Keratinocyte (primary cell): ENCODE measurements around the gene GPR39. TPM values are rescaled to one million over a fixed set of nuclear protein-coding genes. Genes with fewer than 3 reads are reported as not detected.

Experiments
- DNase-seq: peaks from one replicate; pipeline ENCODE4 v3.0.0-alpha.2; 2011; ENCODE audit warnings: low read depth, missing footprints, low spot score
- FAIRE-seq: peaks from 2 replicates; lab custom pipeline; 2011; peaks lifted over from hg19 to GRCh38; lab: Jason Lieb, UNC
- H2AFZ ChIP-seq: 2 replicates; pipeline ENCODE4 v1.6.0; 2012; ENCODE audit warnings: low read length, control low read depth, inconsistent platforms; ENCODE audit not compliant: control insufficient read depth
- H3K27ac ChIP-seq: 2 replicates; pipeline ENCODE4 v1.5.1; 2011; ENCODE audit warnings: low read length; ENCODE audit not compliant: control insufficient read depth, insufficient read depth
- H3K27me3 ChIP-seq: 3 replicates; pipeline ENCODE4 v1.6.0; 2011; ENCODE audit warnings: low read length; ENCODE audit not compliant: control insufficient read depth, insufficient read depth; ENCODE audit errors: extremely low read depth
- H3K36me3 ChIP-seq, 2 experiments: 2 replicates in 1 of 2; 3 replicates in 1 of 2; pipeline ENCODE4 v1.5.1; 2011; ENCODE audit warnings: low read length in 2 of 2, mild to moderate bottlenecking in 1 of 2; ENCODE audit not compliant: control insufficient read depth in 2 of 2, insufficient read depth in 2 of 2; ENCODE audit errors: extremely low read depth in 1 of 2
- H3K4me1 ChIP-seq: 3 replicates; pipeline ENCODE4 v1.5.1; 2011; ENCODE audit warnings: low read length; ENCODE audit not compliant: control insufficient read depth, insufficient read depth; ENCODE audit errors: extremely low read depth
- H3K4me2 ChIP-seq: 3 replicates; pipeline ENCODE4 v1.6.0; 2011; ENCODE audit warnings: low read depth, low read length; ENCODE audit not compliant: control insufficient read depth, insufficient read depth; ENCODE audit errors: extremely low read depth
- H3K4me3 ChIP-seq, 3 experiments: fragments of 200-600 bp in 1 of 3; sonication (generic) in 1 of 3; 2 replicates in 2 of 3; 3 replicates in 1 of 3; pipeline ENCODE4 v1.5.1; 2011 to 2016; ENCODE audit warnings: low read length in 3 of 3, mild to moderate bottlenecking in 3 of 3, control low read depth in 2 of 3, inconsistent platforms in 1 of 3, low read depth in 1 of 3, mixed read lengths in 1 of 3, mixed run types in 1 of 3, moderate library complexity in 1 of 3; ENCODE audit not compliant: control insufficient read depth in 2 of 3, insufficient read depth in 2 of 3; ENCODE audit errors: extremely low read depth in 1 of 3
- H3K79me2 ChIP-seq: 2 replicates; pipeline ENCODE4 v1.6.0; 2012; ENCODE audit warnings: low read length; ENCODE audit not compliant: control insufficient read depth, insufficient read depth
- H3K9ac ChIP-seq: 3 replicates; pipeline ENCODE4 v1.6.0; 2011; ENCODE audit warnings: low read length; ENCODE audit not compliant: control insufficient read depth, insufficient read depth; ENCODE audit errors: extremely low read depth
- H3K9me1 ChIP-seq: 3 replicates; pipeline ENCODE4 v1.6.0; 2011; ENCODE audit warnings: low read length; ENCODE audit not compliant: control insufficient read depth, insufficient read depth; ENCODE audit errors: extremely low read depth
- H3K9me3 ChIP-seq: 2 replicates; pipeline ENCODE4 v1.5.1; 2012; ENCODE audit warnings: low read depth, low read length; ENCODE audit not compliant: control insufficient read depth
- H4K20me1 ChIP-seq: 3 replicates; pipeline ENCODE4 v1.6.0; 2011; ENCODE audit warnings: low read length; ENCODE audit not compliant: control insufficient read depth, insufficient read depth; ENCODE audit errors: extremely low read depth
- CTCF ChIP-seq, 3 experiments: IDR thresholded peaks in 1 of 3; conservative IDR thresholded peaks in 1 of 3; optimal IDR thresholded peaks in 1 of 3; 2 replicates in 2 of 3; 3 replicates in 1 of 3; pipeline versions ENCODE3 to v1.5.1; 2011; ENCODE audit warnings: low read length in 3 of 3, mild to moderate bottlenecking in 3 of 3, moderate library complexity in 2 of 3, control low read depth in 1 of 3, inconsistent platforms in 1 of 3; ENCODE audit not compliant: insufficient read depth in 2 of 3; ENCODE audit errors: extremely low read depth in 1 of 3
- EZH2 ChIP-seq: IDR thresholded peaks from one replicate; pipeline ENCODE4 v1.6.1; 2012; ENCODE audit warnings: inconsistent platforms, mild to moderate bottlenecking, low read length, moderate library complexity
- dilution Hi-C: fragments of 300-500 bp; cut with MboI; formaldehyde crosslinking; loops from one replicate; pipeline ENCODE4 v1.7.0; 2020; ENCODE audit warnings: low sequenced_read_pairs; ENCODE audit not compliant: extremely low pct_ligation_motif_present
- polyA plus RNA-seq, 5 experiments: library from polyadenylated mRNA; depleted of rRNA in 3 of 5; stranded (reverse) in 3 of 5; stranded (forward) in 1 of 5; unstranded in 1 of 5; fragments of >200 nt; gene quantifications; 1 replicate in 1 of 5; 2 replicates in 3 of 5; 3 replicates in 1 of 5; pipeline versions ENCODE4 v1.2.1 to v1.2.3, GENCODE V29; 2011 to 2012; ENCODE audit warnings: missing spikeins in 2 of 5, low read depth in 1 of 5, low replicate concordance in 1 of 5

The GPR39 gene
- polyA plus RNA-seq, 1 donor (not counting 4 experiments of a cell fraction or from before 2014, with no cell fraction given) = 4.7 TPM

DNA sequence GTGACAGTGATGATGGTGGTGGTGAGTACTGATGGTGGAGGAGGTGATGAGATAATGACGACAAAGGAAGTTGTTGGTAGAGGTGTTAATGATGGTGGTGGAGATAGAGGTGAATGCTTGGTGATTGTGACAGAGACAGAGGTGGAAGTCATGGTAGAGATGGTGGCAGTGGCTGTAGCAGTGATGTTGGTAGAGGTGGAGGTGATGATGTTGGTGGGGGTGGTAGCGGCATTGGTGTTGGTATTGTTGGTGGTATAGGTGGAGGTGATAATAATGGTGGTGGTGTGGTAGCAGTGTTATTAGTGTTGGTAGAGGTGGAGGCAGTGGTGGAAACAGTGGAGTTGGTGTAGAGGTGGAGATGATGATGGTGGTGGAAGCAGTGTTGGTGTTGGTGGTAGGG lies 217.0 kb downstream of the GPR39 start:
- no peak for DNase-seq
- no peaks in the 10 kb centered on the region for H3K9me3 ChIP-seq
- H3K9me1 ChIP-seq = no peaks in the 10 kb centered on the region

DNA sequence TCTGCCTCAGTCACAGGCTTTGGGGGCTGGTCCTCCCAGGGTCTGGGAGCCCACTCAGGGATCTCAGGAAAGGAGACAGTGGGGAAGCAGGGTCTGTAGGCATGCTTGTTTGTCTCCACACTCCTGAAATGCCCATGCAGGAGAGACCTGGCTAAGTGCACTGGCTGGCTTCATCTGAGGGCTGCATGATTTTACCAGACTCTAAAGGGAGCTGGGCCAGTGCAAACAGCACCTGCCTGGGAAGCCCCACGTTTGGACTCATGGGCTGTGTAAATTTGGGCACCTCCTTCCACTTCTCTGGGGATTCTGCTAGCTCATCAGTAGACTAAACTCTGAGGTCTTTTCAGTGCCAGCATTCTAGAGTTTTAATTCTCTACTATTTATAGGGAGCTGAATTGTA lies 219.7 kb downstream of the GPR39 start:
- H3K9ac ChIP-seq = no peak overlapping the region
- no peaks in the 10 kb centered on the region for H3K79me2 ChIP-seq
- H3K36me3 ChIP-seq = no peaks in the 10 kb centered on the region
- no peak overlapping the region for H2AFZ ChIP-seq
- dilution Hi-C loops = no loop called here
- no peaks in the 10 kb centered on the region for H3K9me1 ChIP-seq
- FAIRE-seq (no peak), DNase-seq (no peak)
- H3K9me3 ChIP-seq = no peaks in the 10 kb centered on the region
- H3K4me1 ChIP-seq = no peaks in the 10 kb centered on the region
- no peak overlapping the region for H3K27ac ChIP-seq
- no peaks in the 10 kb centered on the region for H3K27me3 ChIP-seq
- TF ChIP-seq EZH2 (no peak), CTCF (optimal IDR thresholded peaks at IDR 0.05 in 1 of 3, IDR thresholded peaks at IDR 0.05 in 1 of 3, conservative IDR thresholded peaks at IDR 0.05 in 1 of 3; ENCODE audit: extremely low read depth in 1 of 3, insufficient read depth in 2 of 3, low read length in 3 of 3) (no peak)
- H3K4me3 ChIP-seq = no peak overlapping the region
- no peak overlapping the region for H3K4me2 ChIP-seq
- no peaks in the 10 kb centered on the region for H4K20me1 ChIP-seq

More for the DNA sequence above, 217.0 kb downstream of the GPR39 start:
- Histone ChIP-seq H4K20me1 (no peaks in the 10 kb centered on the region), H3K27ac (no peak overlapping the region), H3K4me3 (no peak overlapping the region), H2AFZ (no peak overlapping the region), H3K9ac (no peak overlapping the region), H3K27me3 (no peaks in the 10 kb centered on the region), H3K79me2 (no peaks in the 10 kb centered on the region), H3K4me2 (no peak overlapping the region), H3K4me1 (no peaks in the 10 kb centered on the region), H3K36me3 (no peaks in the 10 kb centered on the region)
- dilution Hi-C loops = no loop called here
- no peak for TF ChIP-seq CTCF (optimal IDR thresholded peaks at IDR 0.05 in 1 of 3, IDR thresholded peaks at IDR 0.05 in 1 of 3, conservative IDR thresholded peaks at IDR 0.05 in 1 of 3; ENCODE audit: extremely low read depth in 1 of 3, insufficient read depth in 2 of 3, low read length in 3 of 3)
- no peak for TF ChIP-seq EZH2
- no peak for FAIRE-seq
